Measurements from ENCODE around the gene ODAD2. TPM values are rescaled to one million over a fixed set of nuclear protein-coding genes. Genes with fewer than 3 reads are reported as not detected.

Gene ODAD2
- not detected in 2 replicates for polyA plus RNA-seq
- polyA minus RNA-seq = 0.24 and 0.93 TPM in 2 replicates

- H3K36me3 ChIP-seq (ENCODE audit: insufficient read depth, low read length) = no peaks in the 10 kb centered on the region
- peak within 1 kb of the TSS; percentile 78 for H3K4me3 ChIP-seq (ENCODE audit: low read length)
- H3K27me3 ChIP-seq (ENCODE audit: insufficient read depth, low read depth, low read length) = peaks cover 34% of the 10 kb centered on the region
- H3K9ac ChIP-seq (ENCODE audit: low read length) = peak within 1 kb of the TSS; percentile 53
- H2AFZ ChIP-seq (ENCODE audit: low read depth, low read length) = peak within 1 kb of the TSS; percentile 38
- no peak for TF ChIP-seq RAD21 (conservative IDR thresholded peaks at IDR 0.05)
- TF ChIP-seq TAF1 (IDR thresholded peaks at IDR 0.05; ENCODE audit: low read depth) = no peak
- TF ChIP-seq SMC3 (conservative IDR thresholded peaks at IDR 0.05; ENCODE audit: poor library complexity) = no peak
- no peak for TF ChIP-seq EZH2 (IDR thresholded peaks at IDR 0.05; ENCODE audit: borderline replicate concordance, insufficient read depth, low read length, poor library complexity, severe bottlenecking)
- no peak for TF ChIP-seq REST (IDR thresholded peaks at IDR 0.05; ENCODE audit: borderline replicate concordance)
- no peak for TF ChIP-seq POLR2AphosphoS5 (IDR thresholded peaks at IDR 0.05)
- no peak for TF ChIP-seq CTCF (IDR thresholded peaks at IDR 0.05; ENCODE audit: poor library complexity, severe bottlenecking)
- no peak for TF ChIP-seq EP300 (conservative IDR thresholded peaks at IDR 0.05; ENCODE audit: poor library complexity, severe bottlenecking)
- TF ChIP-seq MXI1 (conservative IDR thresholded peaks at IDR 0.05; ENCODE audit: poor library complexity, severe bottlenecking) = no peak
- H3K27ac ChIP-seq (ENCODE audit: low read length) = no peak within 1 kb of the TSS
- peak within 1 kb of the TSS; percentile 82 for H3K4me2 ChIP-seq (ENCODE audit: low read length)
- no peaks in the 10 kb centered on the region for H3F3A ChIP-seq (ENCODE audit: insufficient read depth, low read length, poor library complexity, severe bottlenecking)
- H3K79me2 ChIP-seq (replicated peaks; ENCODE audit: insufficient read depth, low read length) = no peaks in the 10 kb centered on the region
- H3K9me2 ChIP-seq (ENCODE audit: insufficient read depth, low read length) = no peaks in the 10 kb centered on the region
- no peaks in the 10 kb centered on the region for H4K20me1 ChIP-seq (ENCODE audit: insufficient read depth)
- no peaks in the 10 kb centered on the region for H3K9me3 ChIP-seq (ENCODE audit: low read length)
Observed at GRCh38 chr10:27998954-27999275, at the start of gene ODAD2. ODAD2 (minus strand) TSS chr10:27999079; CDS start chr10:27995142, 3,937 bp downstream.

- TF ChIP-seq RAD21 (conservative IDR thresholded peaks at IDR 0.05) (no peak), POLR2AphosphoS5 (IDR thresholded peaks at IDR 0.05) (no peak), CTCF (IDR thresholded peaks at IDR 0.05; ENCODE audit: poor library complexity, severe bottlenecking) (no peak), TAF1 (IDR thresholded peaks at IDR 0.05; ENCODE audit: low read depth) (no peak), EP300 (conservative IDR thresholded peaks at IDR 0.05; ENCODE audit: poor library complexity, severe bottlenecking) (no peak), EZH2 (IDR thresholded peaks at IDR 0.05; ENCODE audit: borderline replicate concordance, insufficient read depth, low read length, poor library complexity, severe bottlenecking) (no peak), REST (IDR thresholded peaks at IDR 0.05; ENCODE audit: borderline replicate concordance) (no peak), MXI1 (conservative IDR thresholded peaks at IDR 0.05; ENCODE audit: poor library complexity, severe bottlenecking) (no peak), SMC3 (conservative IDR thresholded peaks at IDR 0.05; ENCODE audit: poor library complexity) (no peak)
- Histone ChIP-seq H3K79me2 (replicated peaks; ENCODE audit: insufficient read depth, low read length) (no peaks in the 10 kb centered on the region), H3K4me3 (ENCODE audit: low read length) (no peak overlapping the region), H3K9ac (ENCODE audit: low read length) (no peak overlapping the region), H3K36me3 (ENCODE audit: insufficient read depth, low read length) (no peaks in the 10 kb centered on the region), H2AFZ (ENCODE audit: low read depth, low read length) (no peak overlapping the region), H3K27ac (ENCODE audit: low read length) (no peak overlapping the region), H4K20me1 (ENCODE audit: insufficient read depth) (no peaks in the 10 kb centered on the region), H3K4me2 (ENCODE audit: low read length) (no peak overlapping the region), H3K27me3 (ENCODE audit: insufficient read depth, low read depth, low read length) (no peaks in the 10 kb centered on the region), H3F3A (ENCODE audit: insufficient read depth, low read length, poor library complexity, severe bottlenecking) (no peaks in the 10 kb centered on the region), H3K9me3 (ENCODE audit: low read length) (no peaks in the 10 kb centered on the region), H3K9me2 (ENCODE audit: insufficient read depth, low read length) (no peaks in the 10 kb centered on the region)
Observed at GRCh38 chr10:28047061-28047460, 48.2 kb upstream of the ODAD2 start.
